Frontal cortex (tissue), 4 donors: ENCODE results near the gene WWOX. TPM values are rescaled to one million over a fixed set of nuclear protein-coding genes. Genes with fewer than 3 reads are reported as not detected.

ENCODE experiments used
- DNase-seq, 2 donors: peaks; one replicate each; pipeline ENCODE4 v3.0.0; 2012; ENCODE audit warnings: low spot score in 2 of 2
- FAIRE-seq: peaks from 2 replicates; lab custom pipeline; 2012; peaks lifted over from hg19 to GRCh38; lab: Jason Lieb, UNC
- total RNA-seq: library from RNA; depleted of rRNA; stranded (reverse); fragments of >200 nt; gene quantifications from one replicate; pipeline ENCODE4 v1.2.3, GENCODE V29; 2014
- donor health status: control.
- donor health status: control.
- donor health status: control.

WWOX gene
- total RNA-seq, 1 donor from 2014 or later: 17.1 TPM

DNA sequence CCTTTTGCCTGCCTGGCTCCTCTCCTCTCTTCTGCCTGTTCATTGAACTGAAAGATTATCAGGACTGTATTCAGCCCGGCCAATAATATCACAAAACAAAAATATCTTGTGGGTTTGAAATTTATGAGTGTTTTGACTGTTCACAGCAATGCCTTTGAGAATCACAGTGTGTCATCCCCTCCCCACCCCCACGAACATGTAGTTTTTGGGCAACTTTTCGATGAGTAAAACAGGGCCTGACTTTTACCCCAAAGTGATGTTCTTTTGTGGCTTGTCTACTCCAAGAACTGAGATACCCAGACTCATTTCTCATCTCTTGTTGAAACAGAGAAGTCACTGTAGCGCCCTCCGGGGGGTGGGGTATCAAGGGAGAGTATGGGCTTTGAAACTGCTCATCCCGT, 675.7 kb downstream of the WWOX start:
- FAIRE-seq: no peak
- DNase-seq: no peak

- FAIRE-seq (no peak), DNase-seq (no peak)
Measured at GRCh38 chr16:78778101-78779004, 678.9 kb downstream of the WWOX start.

DNA sequence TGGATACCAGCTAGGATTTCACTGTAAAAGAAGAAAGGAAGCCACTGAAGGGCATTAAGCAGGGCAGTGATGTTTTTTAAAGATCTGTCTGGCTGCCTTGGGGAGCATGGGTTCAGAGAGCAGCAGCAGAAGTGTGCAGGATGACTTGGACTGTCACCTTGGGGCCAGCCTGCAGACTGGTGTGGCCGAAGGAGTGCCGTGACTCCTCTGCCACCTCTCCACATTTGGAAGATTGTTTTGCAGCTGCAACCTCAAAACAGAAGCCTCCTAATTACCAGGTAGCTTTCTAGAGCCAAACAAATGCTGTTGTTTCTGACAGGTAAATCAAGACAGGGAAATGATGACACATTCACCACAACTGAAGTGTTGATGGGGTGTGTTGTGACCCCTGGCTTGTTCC, 681.4 kb downstream of the WWOX start:
- DNase-seq (no peak), FAIRE-seq (no peak)

DNA sequence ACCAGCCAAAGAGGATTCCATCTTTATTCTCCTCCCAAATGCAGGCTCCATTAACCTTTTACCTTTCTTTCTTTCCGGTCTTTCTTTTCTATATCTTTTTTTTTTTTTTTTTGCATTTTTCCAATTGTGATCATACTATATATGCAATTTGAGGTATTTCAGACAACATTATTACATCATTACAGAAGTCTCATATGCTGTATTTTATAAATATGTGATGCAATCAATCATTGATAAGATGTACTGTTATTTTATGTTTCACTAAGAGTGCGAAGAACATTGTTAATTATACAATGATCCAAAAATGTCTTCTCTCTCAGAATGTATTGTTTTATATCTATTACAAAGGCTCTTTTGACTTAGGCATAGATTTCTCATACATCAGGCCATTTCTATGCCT, 683.1 kb downstream of the WWOX start:
- FAIRE-seq (no peak), DNase-seq (no peak)

DNA sequence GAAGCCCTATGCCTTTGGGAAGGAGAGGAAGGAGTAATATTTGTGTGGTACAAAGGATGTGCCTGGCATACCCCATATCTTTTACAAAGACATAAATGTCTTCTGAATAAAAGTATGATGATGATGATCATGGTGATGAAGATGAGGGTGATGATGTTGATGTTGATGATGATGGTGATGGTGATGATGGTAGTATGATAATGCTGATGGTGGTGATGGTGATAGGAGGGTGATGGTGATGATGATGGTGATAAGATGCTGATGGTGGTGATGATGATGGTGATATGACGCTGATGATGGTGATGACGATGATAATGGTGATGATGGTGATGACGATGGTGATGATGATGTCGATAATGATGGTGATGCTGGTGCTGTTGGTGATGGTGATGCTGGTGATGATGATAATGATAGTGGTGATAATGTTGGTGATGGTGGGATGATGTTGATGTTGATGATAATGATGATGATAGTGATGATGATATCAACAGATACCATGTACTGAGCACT, 684.2 kb downstream of the WWOX start:
- DNase-seq: no peak
- FAIRE-seq: no peak

- FAIRE-seq: no peak
- no peak for DNase-seq
Measured at GRCh38 chr16:78784771-78785170, 685.3 kb downstream of the WWOX start.

GRCh38 chr16:78785218-78785617, 685.8 kb downstream of the WWOX start:
- FAIRE-seq: no peak
- no peak for DNase-seq

GRCh38 chr16:78786635-78787034, 687.2 kb downstream of the WWOX start:
- DNase-seq (no peak), FAIRE-seq (no peak)

- FAIRE-seq (no peak), DNase-seq (no peak)
Measured at GRCh38 chr16:78788276-78788675, 688.8 kb downstream of the WWOX start.

- DNase-seq: no peak
- no peak for FAIRE-seq
Measured at GRCh38 chr16:78788696-78789095, 689.2 kb downstream of the WWOX start.

- DNase-seq: no peak
- FAIRE-seq: no peak
Measured at GRCh38 chr16:78789561-78789960, 690.1 kb downstream of the WWOX start.

- no peak for DNase-seq
- no peak for FAIRE-seq
Measured at GRCh38 chr16:78791011-78791410, 691.6 kb downstream of the WWOX start.

DNA sequence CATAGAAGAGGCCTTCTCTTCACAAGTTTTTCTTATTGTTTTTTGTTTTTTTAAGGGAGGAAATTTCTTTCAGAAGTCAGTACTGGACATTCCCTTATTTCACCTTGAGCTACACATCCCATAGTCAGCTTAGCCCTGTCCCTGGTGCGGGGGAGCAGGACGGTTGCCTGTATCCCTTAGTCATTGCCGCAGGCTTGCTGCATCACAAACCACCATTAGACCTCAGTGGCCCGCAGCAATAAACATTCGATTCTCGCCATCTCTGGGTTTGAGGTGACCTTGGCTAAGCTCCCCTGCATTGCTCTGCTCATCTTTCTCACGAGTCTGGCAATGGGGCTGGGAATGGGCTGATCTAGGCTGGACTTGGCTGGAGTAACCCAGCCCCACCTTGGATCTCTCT, 692.5 kb downstream of the WWOX start:
- FAIRE-seq (no peak), DNase-seq (no peak)

DNA sequence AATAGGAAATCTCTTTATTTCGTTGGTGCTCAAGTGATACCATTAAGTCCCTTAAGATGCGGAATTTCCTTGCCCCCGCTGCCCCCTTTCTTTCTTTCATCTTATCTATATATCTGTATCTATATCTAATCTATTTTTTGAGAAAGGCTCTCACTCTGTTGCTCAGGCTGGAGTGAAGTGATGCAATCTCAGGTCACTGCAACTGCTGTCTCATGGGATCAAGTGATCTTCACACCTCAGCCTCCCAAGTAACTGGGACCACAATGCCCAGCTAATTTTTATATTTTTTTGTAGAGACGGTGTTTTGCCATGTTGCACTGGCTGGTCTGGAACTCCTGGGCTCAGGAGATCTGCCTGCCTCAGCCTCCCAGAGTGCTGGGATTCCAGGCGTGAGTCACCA, 693.5 kb downstream of the WWOX start:
- DNase-seq (no peak), FAIRE-seq (no peak)

DNA sequence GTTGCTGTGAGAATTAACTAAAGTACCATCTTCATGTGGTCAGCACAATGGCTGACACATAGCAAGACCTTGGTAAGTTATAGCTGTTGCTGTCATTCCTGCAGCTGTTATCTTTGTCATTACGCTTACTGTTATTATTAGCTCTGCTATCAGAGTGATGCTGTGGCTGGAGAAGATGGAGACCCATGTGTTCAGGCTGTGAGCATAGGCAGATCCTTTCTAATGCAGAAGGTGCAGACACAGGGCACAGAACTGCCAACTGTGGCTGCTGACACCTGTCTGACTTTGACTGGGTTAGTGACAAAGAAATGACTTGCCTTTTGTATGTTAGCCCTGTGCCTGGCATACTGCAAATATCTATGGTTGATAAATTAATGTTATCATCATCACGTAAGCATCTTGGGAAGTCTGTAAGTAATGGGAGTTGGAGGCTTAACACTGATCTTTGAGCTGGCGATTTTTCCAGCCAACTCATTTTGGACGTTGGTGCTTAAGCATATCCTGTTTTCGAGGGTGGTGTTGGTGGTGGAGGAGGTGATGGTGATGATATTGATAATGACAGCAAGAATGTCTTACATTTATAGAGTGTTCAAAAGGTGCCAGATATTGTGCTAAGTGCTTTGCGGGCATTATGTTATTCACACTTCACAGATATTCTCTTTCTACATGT, 695.3 kb downstream of the WWOX start:
- DNase-seq (no peak), FAIRE-seq (no peak)

DNA sequence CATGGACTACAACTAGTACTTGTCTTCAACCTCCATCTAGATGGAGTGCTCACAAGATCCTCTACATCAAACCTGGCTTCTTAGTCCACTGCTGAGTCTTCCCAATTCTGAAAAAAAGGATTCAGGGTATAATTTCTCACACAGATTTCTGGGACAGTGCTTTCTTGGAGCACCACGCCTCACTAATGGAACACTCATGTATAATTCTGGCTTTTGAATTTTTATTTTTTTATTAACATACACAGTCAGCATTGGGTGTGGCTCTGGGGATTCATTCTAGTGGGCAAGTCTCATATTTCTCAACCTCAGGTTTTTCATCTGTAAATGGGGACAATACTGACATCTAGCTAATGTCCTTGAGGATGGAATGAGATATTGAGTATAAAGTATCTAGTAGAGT, 696.0 kb downstream of the WWOX start:
- DNase-seq: no peak
- no peak for FAIRE-seq

DNA sequence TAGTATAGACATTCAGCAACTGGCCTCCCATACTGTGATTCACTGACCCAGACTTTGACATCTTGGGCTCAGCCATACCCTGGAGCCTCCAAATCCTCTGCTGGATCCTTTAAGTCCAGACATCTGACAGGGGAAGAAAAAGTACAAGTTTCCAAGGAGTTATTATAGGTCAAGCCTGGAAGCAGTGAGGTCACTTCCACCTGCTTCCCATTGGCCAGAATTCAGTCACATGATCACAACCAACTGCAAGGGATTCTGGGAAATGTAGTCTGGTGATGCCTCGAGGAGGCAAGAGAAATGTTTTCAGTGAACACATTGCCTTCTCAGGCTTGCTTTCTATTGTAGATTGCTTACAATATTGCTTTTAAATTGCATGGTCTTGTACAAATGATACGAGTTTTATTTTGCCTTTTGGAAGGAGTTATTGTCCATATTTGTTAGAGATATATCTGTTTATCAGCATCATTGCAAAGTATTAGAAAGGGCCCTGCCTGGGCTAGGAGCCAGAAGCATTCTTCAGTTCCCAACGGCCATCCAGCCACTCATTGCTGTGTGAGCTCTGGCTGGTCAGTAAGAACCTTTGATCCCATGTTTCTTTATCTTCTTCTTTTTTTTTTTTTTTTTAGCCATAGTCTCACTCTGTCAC, 696.9 kb downstream of the WWOX start:
- DNase-seq (peak; percentile 10 to 30), FAIRE-seq (no peak)

DNA sequence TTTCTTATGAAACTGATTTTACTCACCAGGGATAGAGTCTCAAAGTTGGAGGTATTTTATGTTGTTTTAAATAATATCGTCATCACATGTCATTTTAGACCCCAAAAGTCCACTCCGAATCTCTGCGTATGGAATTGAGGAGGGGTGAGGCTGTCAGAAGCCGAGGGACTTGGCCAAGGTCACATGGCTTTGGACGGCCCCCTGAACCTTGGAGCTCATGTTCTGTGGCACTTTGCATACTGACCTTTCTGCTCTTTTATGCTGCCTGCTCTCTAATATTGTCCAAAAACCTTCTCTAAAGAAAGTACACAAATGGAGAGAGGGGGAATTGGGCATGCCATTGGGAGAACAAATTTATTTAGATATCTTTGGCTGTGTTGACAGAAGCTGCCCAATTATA, 700.0 kb downstream of the WWOX start:
- FAIRE-seq (no peak), DNase-seq (no peak)

DNA sequence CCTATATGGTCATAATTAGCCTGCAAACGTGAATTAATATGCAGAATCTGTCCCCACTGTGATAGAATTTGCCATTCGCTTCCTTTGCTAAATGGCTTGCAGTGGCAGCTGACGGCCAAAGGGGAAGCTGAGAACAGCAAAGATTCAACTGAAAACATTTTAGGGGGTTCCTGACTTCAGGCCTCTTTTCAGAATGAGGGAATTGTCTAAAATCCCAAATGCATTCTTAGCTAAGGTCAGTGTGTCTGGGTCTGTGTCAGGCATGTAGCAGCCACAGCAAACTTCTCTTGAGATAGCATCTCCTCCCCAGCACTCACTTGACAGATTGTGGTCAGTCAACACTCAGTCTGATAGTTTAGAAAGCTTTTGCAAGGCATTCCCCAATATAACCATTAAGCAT, 701.1 kb downstream of the WWOX start:
- no peak for DNase-seq
- FAIRE-seq: no peak

GRCh38 chr16:78804058-78804735, 704.7 kb downstream of the WWOX start:
- FAIRE-seq (no peak), DNase-seq (no peak)
